ENCODE data around the gene TMEM39A.

The TMEM39A gene

GRCh38 chr3:119453822-119454221, 9.6 kb downstream of the TMEM39A start:
- DNase-seq, result no peak

- no peak for DNase-seq
These were observed 18.8 kb downstream of the TMEM39A start for GRCh38 chr3:119444590-119444989.

DNA sequence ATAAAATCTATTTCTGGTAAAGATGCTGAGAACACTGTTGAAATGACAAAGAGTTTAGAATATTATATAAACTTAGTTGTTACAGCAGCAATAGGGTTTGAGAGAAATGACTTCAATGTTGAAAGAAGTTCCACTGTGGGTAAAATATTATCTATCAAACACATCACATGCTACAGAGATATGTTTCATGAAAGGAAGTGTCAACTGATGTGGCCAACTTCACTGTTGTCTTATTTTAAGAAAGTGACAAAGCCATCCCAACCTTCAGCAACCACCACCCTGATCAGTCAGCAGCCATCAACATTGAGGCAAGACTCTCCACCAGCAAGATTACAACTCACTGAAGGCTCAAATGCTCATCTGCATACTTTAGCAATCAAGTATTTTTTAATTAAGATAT, 20.2 kb downstream of the TMEM39A start:
- no peak for DNase-seq

- DNase-seq, result no peak
These were observed 25.6 kb downstream of the TMEM39A start for GRCh38 chr3:119437691-119438258.

- no peak for DNase-seq
These were observed 26.4 kb downstream of the TMEM39A start for GRCh38 chr3:119436977-119437376.

DNA sequence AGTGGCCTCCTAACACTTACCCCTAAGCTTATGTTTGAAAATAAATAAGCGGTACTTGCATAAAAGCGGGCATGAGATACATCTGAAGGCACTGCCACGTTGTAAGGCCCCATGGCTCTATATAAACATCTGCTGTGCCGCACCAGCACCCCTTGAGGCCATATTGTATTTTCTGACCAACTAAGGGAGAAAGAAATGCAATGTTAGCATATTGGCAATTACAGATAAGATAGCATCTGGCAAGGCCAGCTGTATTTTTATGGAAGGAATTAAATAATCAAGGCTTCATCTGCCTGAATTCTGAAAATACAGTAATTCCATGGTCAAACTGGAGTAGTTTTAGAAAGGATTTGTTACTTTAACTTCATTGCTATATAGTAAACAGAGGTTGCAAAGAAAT, 28.7 kb downstream of the TMEM39A start:
- no peak for DNase-seq

DNA sequence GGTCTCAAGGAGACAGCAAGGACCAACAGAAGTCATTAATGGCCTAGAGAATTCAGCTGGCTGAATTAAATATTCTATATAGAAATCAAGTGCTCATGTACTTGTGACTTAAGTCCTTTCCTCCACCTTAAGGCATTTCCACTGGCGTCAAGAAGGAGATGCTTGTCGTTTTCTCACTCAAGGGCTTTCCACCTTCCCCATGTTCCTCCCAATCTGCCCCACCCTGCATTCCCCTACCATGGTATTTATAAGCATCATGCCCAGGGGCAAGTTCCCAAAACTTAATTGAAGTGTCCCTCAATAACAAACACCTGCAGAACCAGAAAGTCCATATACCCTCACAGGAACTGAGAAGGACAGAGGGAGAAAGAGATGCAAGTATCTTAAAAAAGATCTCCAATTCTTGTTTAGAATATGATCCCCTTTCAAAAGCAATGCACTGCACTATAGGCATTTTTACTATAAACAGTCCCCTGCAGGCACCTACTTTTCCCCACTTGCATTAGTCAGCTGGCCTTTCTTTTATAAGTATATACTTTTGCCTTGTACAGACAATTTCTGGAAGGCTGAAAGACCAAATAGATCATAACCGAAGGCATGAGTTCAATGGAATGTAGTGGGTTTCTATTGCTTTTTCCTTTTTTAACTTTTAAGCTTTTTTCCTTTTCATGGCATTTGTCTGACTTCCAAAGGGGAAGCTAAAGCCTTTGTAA, 29.6 kb downstream of the TMEM39A start:
- no peak for DNase-seq

DNA sequence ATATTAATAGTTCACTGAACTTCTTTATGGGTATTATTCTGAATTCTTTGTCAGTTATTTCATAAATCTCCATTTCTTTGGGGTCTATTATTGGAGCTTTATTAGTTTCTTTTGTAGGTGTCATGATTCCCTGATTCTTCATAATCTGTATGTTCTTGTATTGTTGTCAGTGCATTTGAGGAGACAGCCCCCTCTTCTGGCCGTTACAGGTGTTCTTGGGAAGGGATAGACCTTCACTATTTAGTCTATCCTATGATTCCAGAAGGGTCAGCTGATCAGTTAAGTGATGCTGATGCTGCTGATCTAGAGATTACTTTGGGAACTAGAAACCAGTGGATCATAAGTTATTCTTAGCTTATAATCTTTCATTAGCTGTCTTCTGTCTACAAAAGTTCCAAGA, 34.9 kb downstream of the TMEM39A start:
- no peak for DNase-seq

- no peak for DNase-seq
These were observed 35.7 kb downstream of the TMEM39A start for GRCh38 chr3:119427669-119428068.

DNA sequence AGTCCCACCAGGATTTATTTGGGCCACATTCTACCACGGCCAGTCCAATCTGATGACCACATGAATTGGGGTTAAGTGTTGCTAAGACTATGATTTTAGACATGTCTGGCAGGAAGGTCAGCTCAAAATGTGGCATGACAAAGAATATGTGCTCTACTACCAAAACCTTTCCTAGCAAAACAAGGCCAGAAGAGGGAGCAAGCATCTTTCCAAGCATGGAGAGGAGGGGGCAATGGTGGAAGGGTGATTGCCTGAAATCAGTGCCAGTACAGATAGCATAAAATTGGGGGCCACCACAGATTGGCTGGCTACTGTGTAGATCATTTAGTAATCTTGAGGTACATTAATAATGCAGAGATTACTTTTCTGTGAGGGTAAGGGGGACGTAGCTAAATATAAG, 43.2 kb downstream of the TMEM39A start:
- DNase-seq, result no peak

GRCh38 chr3:119418641-119419040, 44.8 kb downstream of the TMEM39A start:
- DNase-seq, result no peak

- DNase-seq, result no peak
These were observed 45.5 kb downstream of the TMEM39A start for GRCh38 chr3:119417771-119418512.

- no peak for DNase-seq
These were observed 46.5 kb downstream of the TMEM39A start for GRCh38 chr3:119416873-119417272.

DNA sequence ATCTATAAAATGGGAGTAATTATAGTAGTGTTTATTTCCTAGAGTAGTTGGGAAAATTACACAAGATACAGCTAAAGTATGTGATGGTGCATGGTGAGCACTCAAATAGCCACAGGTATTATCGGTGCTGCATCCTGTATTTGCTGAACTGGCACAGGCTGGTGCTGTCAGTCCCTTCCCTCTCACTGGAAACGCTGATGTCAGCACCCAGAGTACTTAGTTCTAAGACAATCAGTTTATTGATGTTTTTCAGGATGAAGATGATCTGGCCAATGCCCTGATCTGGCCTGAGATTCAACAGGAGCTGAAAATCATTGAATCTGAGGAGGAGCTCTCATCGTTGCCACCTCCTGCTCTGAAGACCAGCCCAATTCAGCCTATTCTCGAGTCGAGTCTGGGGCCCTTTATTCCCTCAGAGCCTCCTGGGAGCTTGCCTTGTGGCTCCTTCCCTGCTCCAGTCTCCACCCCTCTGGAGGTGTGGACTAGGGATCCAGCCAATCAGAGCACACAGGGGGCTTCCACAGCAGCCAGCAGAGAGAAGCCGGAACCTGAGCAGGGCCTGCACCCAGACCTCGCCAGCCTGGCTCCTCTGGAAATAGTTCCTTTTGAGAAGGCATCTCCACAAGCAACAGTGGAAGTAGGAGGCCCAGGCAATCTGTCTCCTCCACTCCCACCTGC, 49.7 kb downstream of the TMEM39A start:
- DNase-seq, result no peak

DNA sequence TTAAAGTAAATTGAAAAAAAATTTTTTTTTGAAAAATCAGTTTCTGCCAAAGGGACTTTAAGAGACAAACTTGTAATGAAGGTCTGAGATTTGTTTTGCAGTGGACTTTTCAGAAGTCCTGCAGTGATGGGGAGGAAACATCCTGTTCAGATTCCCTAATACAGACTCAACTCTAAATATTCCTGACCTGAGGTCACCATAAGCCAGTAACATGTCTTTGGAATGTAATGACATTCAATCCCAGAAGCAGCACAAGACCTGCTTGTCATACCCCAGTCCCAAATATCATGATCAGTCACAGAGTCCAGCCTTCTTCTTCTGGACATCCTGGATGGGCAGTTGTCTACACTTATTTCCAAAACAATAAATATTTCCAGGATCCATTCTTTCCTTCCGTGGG, 53.6 kb downstream of the TMEM39A start:
- no peak for DNase-seq

DNA sequence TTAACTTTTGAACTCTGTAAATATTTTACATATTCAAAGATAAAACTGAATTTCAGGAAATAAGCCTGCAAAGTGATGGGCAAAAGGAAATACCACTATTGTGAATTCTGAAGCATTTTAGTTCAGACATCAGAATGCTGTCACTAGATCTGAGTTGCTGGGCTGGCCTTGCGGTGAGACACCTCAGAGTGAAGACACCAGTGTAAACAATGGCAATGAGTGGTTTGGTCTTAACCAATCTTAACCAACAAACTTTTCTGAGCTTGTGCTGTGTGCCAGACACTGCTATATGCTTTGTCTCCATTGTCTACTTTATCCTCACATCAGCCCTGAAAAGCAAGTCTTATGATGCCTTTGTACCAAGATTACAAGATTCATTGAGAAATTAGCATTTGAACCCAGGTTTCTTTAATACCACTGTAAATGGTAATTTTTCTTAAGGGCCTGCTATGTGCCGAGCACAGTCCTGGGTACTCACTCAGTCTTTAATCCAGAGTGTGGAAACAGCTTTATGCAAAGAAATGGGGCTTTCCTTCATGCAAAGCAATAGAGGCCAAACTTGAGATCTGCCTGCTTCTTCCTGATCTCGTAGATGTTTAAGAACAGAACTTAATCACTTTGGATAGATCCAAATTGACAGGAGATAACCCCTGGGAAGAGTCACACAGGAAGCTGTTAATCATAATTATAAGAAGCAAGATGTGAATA, 55.0 kb downstream of the TMEM39A start:
- no peak for DNase-seq

DNA sequence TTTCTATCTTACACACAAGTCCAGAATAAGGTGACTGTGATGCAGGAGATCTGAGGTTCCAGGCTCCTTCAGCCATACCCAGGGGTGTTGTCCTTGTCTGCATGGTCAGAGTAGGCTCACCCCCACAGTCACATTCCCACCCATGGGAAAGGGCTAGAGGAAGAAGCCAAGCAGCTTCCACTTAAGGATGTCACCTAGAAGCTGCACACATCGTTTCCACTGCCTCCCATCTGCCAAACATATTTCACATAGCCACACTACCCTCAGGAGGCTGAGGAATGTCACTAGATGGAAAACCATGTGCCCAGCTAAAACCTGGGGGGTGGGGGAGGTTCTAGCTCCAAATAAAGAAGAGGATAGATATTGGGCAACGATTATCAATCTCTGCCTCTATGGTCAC, 58.1 kb downstream of the TMEM39A start:
- no peak for DNase-seq

- no peak for DNase-seq
These were observed 60.2 kb downstream of the TMEM39A start for GRCh38 chr3:119403201-119403600.

DNA sequence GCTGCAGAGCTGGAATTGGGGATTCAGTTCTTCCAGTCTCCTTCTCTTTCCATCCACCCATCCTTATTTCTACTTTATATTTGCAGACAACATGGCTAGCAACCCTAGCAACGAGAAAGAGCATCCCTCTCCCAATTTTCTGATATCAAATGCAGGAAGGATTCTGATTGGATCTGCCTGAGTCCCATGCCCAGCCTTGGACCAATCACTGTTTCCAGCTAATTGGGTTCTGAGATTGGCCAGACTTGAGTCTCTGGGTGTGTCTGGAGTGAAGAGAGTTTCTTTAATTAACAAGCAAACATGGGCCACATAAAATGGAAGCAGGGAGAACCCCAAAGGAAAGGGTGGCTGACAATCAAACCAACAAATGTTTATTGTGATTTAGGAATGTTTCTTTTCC, 60.6 kb downstream of the TMEM39A start:
- no peak for DNase-seq

DNA sequence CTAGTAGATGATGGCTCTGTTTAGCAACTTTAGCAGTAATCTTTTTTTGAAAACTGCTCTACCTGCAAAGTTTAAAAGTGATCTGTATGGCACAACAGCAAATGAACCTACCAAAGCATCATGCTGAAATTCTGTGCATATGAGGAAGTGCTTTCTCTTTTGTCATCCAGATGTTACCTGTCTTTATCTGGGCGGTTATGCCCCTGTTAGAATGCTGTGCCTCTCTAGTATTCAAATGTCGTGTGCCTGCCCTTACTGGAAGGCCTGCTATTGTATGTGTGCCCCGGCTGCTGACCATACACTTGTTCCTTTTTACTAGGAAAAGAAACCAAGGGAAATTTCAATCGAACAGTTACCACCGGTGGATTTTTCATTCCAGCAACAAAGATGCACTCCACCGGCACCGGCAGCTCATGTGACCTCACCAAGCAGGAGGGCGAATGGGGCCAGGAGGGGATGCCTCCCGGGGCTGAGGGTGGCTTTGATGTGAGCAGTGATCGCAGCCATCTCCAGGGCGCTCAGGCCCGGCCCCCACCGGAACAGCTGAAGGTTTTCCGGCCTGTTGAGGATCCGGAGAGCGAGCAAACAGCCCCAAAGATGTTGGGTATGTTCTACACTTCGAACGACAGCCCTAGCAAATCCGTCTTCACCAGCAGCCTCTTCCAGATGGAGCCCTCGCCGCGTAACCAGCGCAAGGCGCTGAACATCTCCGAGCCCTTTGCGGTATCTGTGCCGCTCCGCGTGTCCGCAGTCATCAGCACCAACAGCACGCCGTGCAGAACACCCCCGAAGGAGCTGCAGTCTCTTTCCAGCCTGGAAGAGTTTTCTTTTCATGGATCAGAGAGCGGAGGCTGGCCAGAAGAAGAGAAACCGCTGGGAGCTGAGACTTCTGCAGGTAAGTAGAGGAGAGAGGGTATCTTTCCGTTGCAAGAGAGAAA, 61.6 kb downstream of the TMEM39A start:
- no peak for DNase-seq

- no peak for DNase-seq
These were observed 62.3 kb downstream of the TMEM39A start for GRCh38 chr3:119401069-119401468.

DNA sequence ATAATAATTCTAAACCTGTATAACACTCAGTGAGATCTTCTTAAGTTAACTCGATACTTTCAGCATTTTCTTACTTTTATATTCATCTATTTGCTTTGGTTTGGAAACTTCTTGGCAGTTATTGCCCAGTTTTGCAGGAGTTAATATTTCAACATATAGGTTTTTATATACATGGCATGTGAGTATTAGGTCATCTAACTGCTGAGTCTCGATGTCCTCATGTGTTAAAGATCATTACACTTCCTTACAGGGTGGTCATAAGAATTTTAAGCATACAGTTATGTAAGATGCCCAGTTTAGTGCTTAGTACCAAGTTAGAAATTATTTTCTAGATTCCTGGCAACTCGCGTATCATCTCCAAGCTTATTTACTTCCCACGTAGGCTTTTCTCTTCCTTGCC, 62.9 kb downstream of the TMEM39A start:
- no peak for DNase-seq

Data from COR-L47 (cell line).